Stimulated activated CD4-positive, alpha-beta T cell treated with anti-CD3 and anti-CD28 coated beads, Interleukin-2, amount 100 ng/mL, for 24 hours (primary cell): ENCODE data around the gene ERBB4.
"Not testable (repeated sequence)": the region's sequence is repeated elsewhere in the genome, so short reads cannot be mapped to it uniquely, and the experiment has no call there.

Experiments
- DNase-seq, 2 donors: peaks; one replicate each; pipeline ENCODE4 v3.0.0-alpha.2; 2020

ERBB4 gene

GRCh38 chr2:212288308-212288707 is 250.3 kb downstream of the ERBB4 start:
- no peak for DNase-seq

DNA sequence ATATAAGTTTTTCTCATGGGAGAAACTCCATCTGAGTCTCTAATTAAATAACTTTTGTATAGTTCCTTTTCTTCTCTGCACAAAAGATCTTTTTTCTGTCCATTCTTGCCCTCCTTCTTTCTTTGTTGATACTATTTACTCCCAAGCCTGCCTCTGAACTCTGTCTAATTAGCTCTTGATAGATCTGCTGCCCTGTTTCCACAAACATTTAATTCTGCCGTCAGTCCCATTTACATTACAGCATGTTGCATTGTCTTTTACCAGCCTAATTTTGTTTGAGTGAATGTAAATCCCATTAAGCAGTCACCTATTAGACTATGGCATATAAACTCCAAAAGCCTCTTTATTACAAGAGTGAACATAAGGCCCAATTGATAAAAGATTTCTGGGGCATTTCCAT is 254.4 kb downstream of the ERBB4 start:
- no peak for DNase-seq

GRCh38 chr2:212282671-212283261 is 255.8 kb downstream of the ERBB4 start:
- no peak for DNase-seq

DNA sequence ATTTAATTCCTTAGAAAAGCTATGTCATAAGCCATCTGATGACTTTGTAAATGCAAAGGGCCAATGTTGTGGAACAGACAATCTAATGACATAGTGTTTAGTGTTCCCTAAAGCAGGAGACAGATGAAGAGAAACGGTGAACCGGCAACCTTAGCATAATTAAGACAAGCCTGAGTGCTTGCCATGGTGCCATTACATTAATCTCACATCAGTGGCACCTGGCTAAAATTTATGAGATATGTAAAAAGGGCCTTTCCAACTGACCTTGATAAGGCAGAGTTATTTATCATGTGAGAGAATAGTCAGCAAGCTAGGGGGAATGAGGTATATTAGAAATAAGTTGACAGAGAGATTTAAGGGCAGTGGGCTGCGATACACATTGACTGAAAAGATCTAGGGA is 261.8 kb downstream of the ERBB4 start:
- no peak for DNase-seq

DNA sequence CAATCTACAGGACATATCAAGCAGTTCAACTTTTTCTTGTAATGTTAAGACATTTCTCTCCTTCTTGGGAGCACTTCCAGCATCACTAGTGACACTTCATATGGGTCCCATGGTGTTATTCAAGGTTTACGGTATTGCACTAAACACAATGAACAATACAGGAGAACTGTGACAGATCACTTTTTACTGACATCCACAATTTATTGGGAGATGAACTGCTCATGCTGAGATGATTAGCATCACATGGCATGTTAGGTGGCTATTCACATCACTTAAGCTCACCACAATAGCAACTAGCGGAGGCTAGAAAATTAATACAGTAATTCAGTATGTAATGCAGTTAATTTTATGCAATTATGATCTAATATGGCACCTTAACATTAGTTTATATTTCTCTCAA is 264.4 kb downstream of the ERBB4 start:
- DNase-seq = no peak

DNA sequence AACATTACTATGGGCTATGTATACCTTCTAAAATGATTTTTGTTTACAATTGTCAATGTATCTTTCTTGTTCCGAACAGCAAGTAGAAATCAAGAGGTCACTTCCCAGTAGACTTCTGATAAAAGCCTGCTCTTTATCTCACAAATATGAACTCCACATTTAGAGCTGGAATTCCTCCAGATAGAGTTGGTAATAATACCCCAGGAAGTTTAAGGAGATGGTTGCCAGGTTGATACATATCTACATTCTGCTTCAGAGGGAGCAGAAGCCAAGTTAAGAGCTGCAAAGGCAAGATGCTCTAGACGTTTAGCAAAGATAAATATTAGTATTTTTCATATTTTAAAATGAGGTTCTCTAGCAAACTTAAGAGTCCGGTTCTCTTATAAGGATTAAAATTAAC is 267.0 kb downstream of the ERBB4 start:
- DNase-seq = no peak

- DNase-seq = no peak
Observed at GRCh38 chr2:212269005-212269404, 269.6 kb downstream of the ERBB4 start.

DNA sequence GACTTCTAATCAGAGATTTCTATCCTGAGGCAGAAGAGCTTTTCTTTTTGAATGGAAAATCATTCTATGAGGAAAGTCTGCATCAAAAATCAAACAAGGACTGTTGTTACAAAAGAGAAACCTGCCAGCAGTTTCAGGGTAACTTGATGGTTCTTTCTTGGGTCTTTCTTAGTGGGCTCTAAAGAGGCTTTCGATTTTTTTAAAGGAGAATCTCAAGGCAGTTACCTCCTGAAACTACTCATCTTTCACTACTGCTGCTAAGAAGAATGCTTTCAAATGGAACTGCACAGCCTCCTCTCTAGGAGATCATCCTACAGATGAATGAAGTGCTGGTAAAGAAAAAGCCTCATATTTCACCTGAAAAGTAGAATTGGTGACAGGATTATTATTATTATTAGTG is 272.3 kb downstream of the ERBB4 start:
- no peak for DNase-seq

- no peak for DNase-seq
Observed at GRCh38 chr2:212265777-212266176, 272.8 kb downstream of the ERBB4 start.

DNA sequence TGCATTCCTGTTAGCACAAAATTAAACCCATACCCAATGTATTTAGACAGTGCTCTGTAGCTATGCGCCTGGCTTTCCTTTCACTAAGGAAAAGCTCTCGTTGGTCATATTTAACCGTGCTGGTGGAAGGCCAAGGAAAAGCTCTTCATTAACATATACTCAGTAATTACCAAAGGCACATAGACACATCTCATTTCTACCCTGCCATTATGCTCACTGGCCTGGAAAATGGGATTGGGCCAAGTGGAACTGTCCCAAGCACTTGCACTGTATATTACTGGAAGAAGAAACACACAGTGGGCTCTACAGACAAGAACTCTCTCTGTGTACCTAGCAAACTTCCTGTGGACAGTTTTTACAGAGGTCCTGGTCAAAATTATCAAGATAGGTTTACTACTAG is 274.4 kb downstream of the ERBB4 start:
- DNase-seq = no peak

GRCh38 chr2:212259226-212259625 is 279.4 kb downstream of the ERBB4 start:
- no peak for DNase-seq

DNA sequence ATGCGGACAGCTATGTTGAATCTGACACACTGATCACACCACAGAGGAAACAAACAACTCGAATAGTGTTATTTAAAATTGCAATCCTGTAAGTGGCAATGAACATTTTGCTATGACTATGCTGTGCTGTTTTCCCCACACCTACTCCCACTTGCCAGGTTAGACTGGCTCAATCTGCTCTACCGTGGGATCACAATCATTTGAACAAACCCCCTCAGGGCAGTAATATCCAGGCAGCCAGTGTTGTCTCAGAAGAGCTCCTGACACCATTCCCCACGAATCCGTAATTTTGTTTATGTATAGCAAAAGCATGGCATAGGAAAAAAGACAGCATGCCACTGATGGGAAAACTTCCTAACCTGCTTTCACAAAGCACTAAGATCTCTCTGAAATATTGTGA is 284.3 kb downstream of the ERBB4 start:
- no peak for DNase-seq

GRCh38 chr2:212249451-212249850 is 289.2 kb downstream of the ERBB4 start:
- no peak for DNase-seq

- no peak for DNase-seq
Observed at GRCh38 chr2:212245880-212246279, 292.7 kb downstream of the ERBB4 start.

DNA sequence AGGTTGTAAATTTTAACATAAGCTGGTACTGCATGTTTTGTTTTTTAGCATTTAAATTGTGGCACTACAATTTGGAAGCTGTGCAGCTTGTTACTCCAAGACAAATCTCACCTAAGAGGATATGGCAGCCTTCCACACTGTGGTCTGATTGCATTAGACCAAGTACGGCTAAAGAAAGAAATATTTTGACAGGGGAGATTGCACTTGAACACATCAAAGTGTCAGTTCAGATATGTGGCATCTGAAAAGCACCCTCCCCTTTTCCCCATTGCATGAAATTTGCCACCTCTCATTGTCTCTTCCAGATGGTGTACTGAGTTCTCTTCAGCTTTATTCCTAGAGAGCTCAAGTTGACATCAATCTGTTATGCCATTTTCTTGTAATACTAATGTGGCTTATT is 295.9 kb downstream of the ERBB4 start:
- DNase-seq = no peak

GRCh38 chr2:212238152-212238551 is 300.4 kb downstream of the ERBB4 start:
- DNase-seq = not testable (repeated sequence)

GRCh38 chr2:212237350-212238095 is 301.1 kb downstream of the ERBB4 start:
- DNase-seq = no peak

- no peak for DNase-seq
Observed at GRCh38 chr2:212228743-212229171, 309.8 kb downstream of the ERBB4 start.

DNA sequence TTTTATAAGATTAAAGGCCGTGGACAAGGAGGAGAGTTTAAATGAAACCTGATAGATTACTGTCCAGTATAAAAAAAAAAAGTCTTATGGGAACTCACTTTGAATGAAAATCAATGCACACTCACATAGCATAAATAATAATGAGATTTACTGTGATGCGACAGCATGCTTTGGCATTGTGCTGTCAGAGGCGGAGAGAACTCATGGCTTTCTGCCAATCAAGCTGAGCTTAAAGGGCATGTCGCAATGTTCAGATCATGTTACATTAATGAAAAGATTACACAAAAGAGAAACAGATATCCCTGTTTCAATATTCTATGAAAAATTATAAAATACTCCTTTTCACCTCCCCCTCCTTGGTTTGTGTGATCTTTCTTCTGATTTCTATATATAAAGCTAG is 310.8 kb downstream of the ERBB4 start:
- DNase-seq = no peak

- no peak for DNase-seq
Observed at GRCh38 chr2:212226114-212226513, 312.5 kb downstream of the ERBB4 start.

DNA sequence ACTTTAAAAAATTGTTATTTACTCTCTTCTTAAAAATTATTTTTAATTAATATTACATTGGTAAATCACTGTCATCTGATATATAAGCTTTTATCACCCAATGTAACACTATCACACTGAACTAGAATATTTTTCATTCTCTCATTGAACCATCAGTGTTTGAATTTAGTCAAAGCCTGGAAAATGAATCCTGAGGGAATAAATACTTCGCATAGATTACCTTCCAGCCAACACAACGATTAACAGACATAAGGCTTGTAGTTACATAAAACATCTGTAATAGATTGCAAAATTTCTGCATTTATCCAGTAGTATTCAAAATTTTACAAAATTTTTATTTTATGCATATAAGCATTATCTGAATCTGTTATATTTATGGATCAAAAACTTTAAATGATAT is 314.9 kb downstream of the ERBB4 start:
- DNase-seq = no peak

GRCh38 chr2:212213191-212213590 is 325.4 kb downstream of the ERBB4 start:
- DNase-seq = no peak

DNA sequence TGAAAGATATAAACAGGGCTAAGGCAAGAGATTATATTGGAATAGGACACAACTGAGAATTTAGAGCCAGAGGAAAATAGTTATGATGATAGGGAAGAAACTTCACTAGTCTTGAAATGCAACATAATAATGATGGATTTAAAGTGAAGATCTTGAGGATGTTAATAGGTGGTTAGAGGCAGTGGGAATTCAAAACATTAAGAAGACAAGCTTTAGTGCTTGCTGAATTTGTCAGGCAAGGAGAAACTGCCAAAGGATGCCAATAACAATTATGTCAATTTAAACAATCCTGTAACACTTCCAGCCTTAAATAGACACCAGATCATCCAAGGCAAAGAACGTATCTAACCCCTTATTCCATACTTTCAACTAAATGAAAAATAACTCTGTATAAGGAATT is 330.1 kb downstream of the ERBB4 start:
- no peak for DNase-seq

GRCh38 chr2:212197776-212198175 is 340.8 kb downstream of the ERBB4 start:
- no peak for DNase-seq

GRCh38 chr2:212195626-212196025 is 343.0 kb downstream of the ERBB4 start:
- DNase-seq = no peak
